HUES64 (cell line): Measurements from ENCODE around the gene OPCML.

ENCODE experiments used
- H3K27ac ChIP-seq: 2 replicates; pipeline ENCODE4 v1.7.0; 2013; ENCODE audit warnings: low read depth, low read length, inconsistent platforms
- H3K27me3 ChIP-seq: 2 replicates; pipeline ENCODE4 v1.6.1; 2013; ENCODE audit warnings: mild to moderate bottlenecking, low read length; ENCODE audit not compliant: insufficient read depth
- H3K36me3 ChIP-seq: 2 replicates; pipeline ENCODE4 v1.6.1; 2013; ENCODE audit warnings: mild to moderate bottlenecking, low read length; ENCODE audit not compliant: insufficient read depth
- H3K4me1 ChIP-seq: 2 replicates; pipeline ENCODE4 v1.6.1; 2013; ENCODE audit warnings: mild to moderate bottlenecking, low read length, moderate library complexity; ENCODE audit not compliant: insufficient read depth
- H3K4me3 ChIP-seq: 2 replicates; pipeline ENCODE4 v1.5.1; 2013; ENCODE audit warnings: mild to moderate bottlenecking, low read length, moderate library complexity
- H3K9ac ChIP-seq: 2 replicates; pipeline ENCODE4 v1.6.1; 2013; ENCODE audit warnings: mild to moderate bottlenecking, low read depth, low read length
- H3K9me3 ChIP-seq: 2 replicates; pipeline ENCODE4 v1.6.1; 2013; ENCODE audit warnings: low read depth, low read length; ENCODE audit not compliant: insufficient read depth
- WGBS: fragments of 150-250, 120-280 bp; methylation state at CpG from one replicate; pipeline ENCODE4 v1.1.7; 2013; ENCODE audit warnings: missing lambda C conversion rate; 5-methylcytosine and 5-hydroxymethylcytosine counted together

OPCML gene

DNA sequence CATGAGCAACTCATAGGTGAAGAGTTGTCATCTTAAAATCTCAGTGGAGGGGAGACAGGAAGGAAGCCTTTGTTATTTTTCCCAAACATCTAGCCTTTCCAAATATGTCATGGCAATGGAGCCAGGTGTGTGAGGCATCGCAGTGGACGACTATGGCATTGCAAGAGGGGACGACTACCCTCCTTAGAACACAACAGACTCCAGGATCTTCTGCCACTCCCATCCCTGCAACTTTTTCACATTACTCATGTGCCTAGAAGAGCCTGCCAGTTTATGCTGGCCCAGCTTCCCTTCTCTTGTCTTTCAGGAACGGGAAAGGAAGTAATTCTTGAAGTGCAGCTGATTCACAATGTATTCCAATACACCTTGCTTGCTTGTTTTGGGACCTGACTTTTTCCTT, 1008.4 kb downstream of the OPCML start:
- Histone ChIP-seq H3K4me3 (no peak overlapping the region), H3K36me3 (no peaks in the 10 kb centered on the region), H3K9me3 (no peaks in the 10 kb centered on the region), H3K27me3 (no peaks in the 10 kb centered on the region), H3K9ac (no peak overlapping the region), H3K4me1 (no peaks in the 10 kb centered on the region), H3K27ac (no peak overlapping the region)
- 91% methylated on average over 4 of the region's 4 CpGs for WGBS

DNA sequence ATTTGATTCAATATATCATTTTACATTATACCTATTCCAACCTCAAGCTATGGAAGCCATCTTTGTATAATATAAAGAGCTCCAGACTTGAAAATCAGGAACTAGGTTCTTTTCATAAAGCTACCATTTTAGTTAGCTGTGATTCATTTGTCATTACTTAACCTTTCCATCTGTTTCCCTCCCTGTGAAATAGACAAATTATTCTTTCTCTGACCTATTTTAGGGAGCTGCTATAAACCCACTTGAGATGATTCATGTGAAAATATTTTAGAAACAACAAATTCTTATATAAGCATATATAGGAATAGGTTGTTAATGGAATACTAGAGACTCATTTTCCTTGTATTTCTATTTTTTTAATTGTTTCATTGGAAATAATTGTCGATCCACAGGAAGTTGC, 1012.1 kb downstream of the OPCML start:
- no CpG with 5 or more reads among the region's 1 CpG for WGBS

GRCh38 chr11:132519241-132519815, 1013.0 kb downstream of the OPCML start:
- Histone ChIP-seq H3K4me3 (no peak overlapping the region), H3K9me3 (no peaks in the 10 kb centered on the region), H3K9ac (no peak overlapping the region), H3K27ac (no peak overlapping the region), H3K4me1 (no peaks in the 10 kb centered on the region), H3K27me3 (no peaks in the 10 kb centered on the region), H3K36me3 (no peaks in the 10 kb centered on the region)
- 83% methylated on average over 6 of the region's 6 CpGs for WGBS

More for the DNA sequence above, 1012.1 kb downstream of the OPCML start:
- Histone ChIP-seq H3K9me3 (no peaks in the 10 kb centered on the region), H3K27ac (no peak overlapping the region), H3K27me3 (no peaks in the 10 kb centered on the region), H3K9ac (no peak overlapping the region), H3K36me3 (no peaks in the 10 kb centered on the region), H3K4me3 (no peak overlapping the region), H3K4me1 (no peaks in the 10 kb centered on the region)

DNA sequence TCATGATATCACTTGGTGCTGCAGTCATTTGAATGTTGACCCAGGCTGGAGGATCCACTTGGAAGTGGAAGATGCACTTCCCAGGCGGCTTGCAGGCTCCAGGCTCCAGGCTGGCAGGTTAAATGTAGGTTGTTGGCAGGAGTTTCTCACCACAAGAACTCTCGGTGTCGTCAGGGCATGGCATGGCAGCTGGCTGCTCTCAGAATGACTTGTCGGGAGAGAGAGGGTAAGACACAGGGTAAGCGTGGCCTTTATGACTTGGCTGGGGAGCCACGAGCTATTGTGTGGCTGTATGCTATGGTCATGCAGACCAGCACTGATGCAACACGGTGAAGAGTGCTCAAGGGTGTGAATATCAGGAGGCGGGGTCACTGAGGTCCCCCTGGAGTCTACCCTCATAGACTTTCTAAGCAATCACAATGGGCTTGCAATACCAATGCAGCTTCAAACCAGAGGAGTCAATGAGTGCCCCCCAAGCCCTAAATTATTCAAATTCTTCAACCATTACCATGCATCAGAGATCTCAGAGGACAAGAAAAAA, 1027.7 kb downstream of the OPCML start:
- Histone ChIP-seq H3K36me3 (no peaks in the 10 kb centered on the region), H3K4me1 (peaks cover 19% of the 10 kb centered on the region), H3K9ac (no peak overlapping the region), H3K27ac (no peak overlapping the region; the same call in 1 of the 2 replicates), H3K4me3 (no peak overlapping the region), H3K9me3 (peaks cover 17% of the 10 kb centered on the region), H3K27me3 (no peaks in the 10 kb centered on the region)
- WGBS: 64% methylated on average over 8 of the region's 8 CpGs

DNA sequence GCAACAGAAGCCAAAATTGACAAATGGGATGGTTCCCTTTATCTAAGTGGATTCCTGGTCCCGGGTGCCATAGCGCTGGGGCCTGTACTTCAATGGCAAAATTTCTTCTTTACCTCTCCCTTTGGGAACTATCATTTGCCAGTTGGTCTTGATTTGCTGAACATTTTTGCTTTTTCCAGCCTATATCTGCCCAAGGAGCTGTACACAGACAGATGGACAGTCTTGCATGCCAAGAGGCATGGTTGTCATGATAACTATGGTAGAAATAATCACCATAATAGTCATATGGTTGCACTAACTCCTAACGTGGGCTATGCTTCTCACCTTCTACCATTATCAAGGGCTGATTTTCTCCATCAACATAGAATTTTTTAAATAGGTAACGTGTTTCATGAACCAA, 1030.9 kb downstream of the OPCML start:
- Histone ChIP-seq H3K4me1 (peaks cover 19% of the 10 kb centered on the region), H3K9ac (no peak overlapping the region), H3K4me3 (no peak overlapping the region), H3K27ac (no peak overlapping the region), H3K9me3 (no peaks in the 10 kb centered on the region), H3K27me3 (no peaks in the 10 kb centered on the region), H3K36me3 (no peaks in the 10 kb centered on the region)
- WGBS: 97% methylated on average over 2 of the region's 4 CpGs

- no peak overlapping the region for H3K4me3 ChIP-seq
- no peaks in the 10 kb centered on the region for H3K9me3 ChIP-seq
- H3K4me1 ChIP-seq: peaks cover 4% of the 10 kb centered on the region
- WGBS: 98% methylated on average over 3 of the region's 3 CpGs
- no peaks in the 10 kb centered on the region for H3K36me3 ChIP-seq
- H3K9ac ChIP-seq: no peak overlapping the region
- H3K27me3 ChIP-seq: no peaks in the 10 kb centered on the region
- no peak overlapping the region for H3K27ac ChIP-seq
Observed at GRCh38 chr11:132499661-132500060, 1032.6 kb downstream of the OPCML start.

GRCh38 chr11:132496341-132496740, 1036.0 kb downstream of the OPCML start:
- H3K9me3 ChIP-seq: no peaks in the 10 kb centered on the region
- H3K4me1 ChIP-seq: peaks cover 7% of the 10 kb centered on the region
- no peak overlapping the region for H3K9ac ChIP-seq
- H3K27me3 ChIP-seq: no peaks in the 10 kb centered on the region
- no peak overlapping the region for H3K4me3 ChIP-seq
- no peak overlapping the region for H3K27ac ChIP-seq
- no peaks in the 10 kb centered on the region for H3K36me3 ChIP-seq

- H3K27me3 ChIP-seq: no peaks in the 10 kb centered on the region
- no peak overlapping the region for H3K9ac ChIP-seq
- H3K27ac ChIP-seq: no peak overlapping the region
- no peak overlapping the region for H3K4me3 ChIP-seq
- H3K36me3 ChIP-seq: no peaks in the 10 kb centered on the region
- no peaks in the 10 kb centered on the region for H3K9me3 ChIP-seq
- WGBS: 80% methylated on average over 4 of the region's 4 CpGs
- peaks cover 7% of the 10 kb centered on the region for H3K4me1 ChIP-seq
Observed at GRCh38 chr11:132493801-132494200, 1038.5 kb downstream of the OPCML start.

GRCh38 chr11:132490978-132491377, 1041.3 kb downstream of the OPCML start:
- Histone ChIP-seq H3K9me3 (no peaks in the 10 kb centered on the region), H3K4me3 (no peak overlapping the region), H3K27ac (no peak overlapping the region), H3K27me3 (no peaks in the 10 kb centered on the region), H3K9ac (no peak overlapping the region), H3K36me3 (no peaks in the 10 kb centered on the region), H3K4me1 (peaks cover 7% of the 10 kb centered on the region)
- 88% methylated on average over 5 of the region's 5 CpGs for WGBS

GRCh38 chr11:132486060-132486459, 1046.2 kb downstream of the OPCML start:
- WGBS: 94% methylated on average over 1 of the region's 1 CpG
- Histone ChIP-seq H3K36me3 (no peaks in the 10 kb centered on the region), H3K27ac (no peak overlapping the region), H3K27me3 (no peaks in the 10 kb centered on the region), H3K9ac (no peak overlapping the region), H3K4me1 (no peaks in the 10 kb centered on the region), H3K9me3 (peaks cover 6% of the 10 kb centered on the region; the same call in 1 of the 2 replicates), H3K4me3 (no peak overlapping the region)

GRCh38 chr11:132475026-132475425, 1057.3 kb downstream of the OPCML start:
- Histone ChIP-seq H3K27ac (no peak overlapping the region), H3K9me3 (no peaks in the 10 kb centered on the region), H3K4me3 (no peak overlapping the region), H3K36me3 (no peaks in the 10 kb centered on the region), H3K4me1 (no peaks in the 10 kb centered on the region), H3K9ac (no peak overlapping the region), H3K27me3 (no peaks in the 10 kb centered on the region)
- WGBS: 100% methylated on average over 2 of the region's 2 CpGs
